Caco-2 (cell line): ENCODE data around the gene LIPC. TPM values are rescaled to one million over a fixed set of nuclear protein-coding genes. Genes with fewer than 3 reads are reported as not detected.

ENCODE experiments used
- BruUV-seq: library from RNA; stranded (reverse); fragments of 400-500 nt; replicated peaks from 2 replicates; lab custom pipeline; 2021; lab: Mats Ljungman, UMichigan
- CTCF ChIA-PET: fragments of 300-600 bp; sonication (Branson Sonifier 250); formaldehyde crosslinking; loops from one replicate; lab custom pipeline; 2022; ENCODE audit warnings: antibody characterized with exemption; lab: Charles Lee
- POLR2A ChIA-PET: fragments of 300-600 bp; sonication (Branson Sonifier 250); formaldehyde crosslinking; loops from one replicate; lab custom pipeline; 2022; ENCODE audit warnings: antibody characterized with exemption; lab: Charles Lee
- DNase-seq, 2 experiments: peaks; one replicate each; pipeline versions ENCODE4 v3.0.0 to v3.0.0-alpha.2; 2020 to 2022
- H3K27me3 ChIP-seq: replicated peaks from 2 replicates; pipeline ENCODE4 v1.6.0; 2011; ENCODE audit warnings: low read length; ENCODE audit not compliant: control insufficient read depth, insufficient read depth
- H3K36me3 ChIP-seq: 2 replicates; pipeline ENCODE4 v1.5.1; 2011; ENCODE audit warnings: low read length; ENCODE audit not compliant: control insufficient read depth, insufficient read depth
- H3K4me1 ChIP-seq: fragments of 250-450 bp; sonication (Bioruptor Pico); 2 replicates; pipeline ENCODE4 v1.5.1; 2020; ENCODE audit warnings: mild to moderate bottlenecking
- H3K4me3 ChIP-seq: 2 replicates; pipeline ENCODE4 v1.5.1; 2011; ENCODE audit warnings: low read depth, mild to moderate bottlenecking, control low read depth, low read length
- H3K9me3 ChIP-seq: fragments of 250-450 bp; sonication (Bioruptor Pico); 2 replicates; pipeline ENCODE4 v1.5.1; 2020; ENCODE audit warnings: mild to moderate bottlenecking, moderate library complexity
- H3K27ac Mint-ChIP-seq: one replicate; pipeline ENCODE4 v1.8.0; 2022; ENCODE audit warnings: mixed read lengths; ENCODE audit not compliant: unreplicated experiment
- H3K27me3 Mint-ChIP-seq: one replicate; pipeline ENCODE4 v1.8.0; 2022; ENCODE audit warnings: mixed read lengths; ENCODE audit not compliant: insufficient read depth, unreplicated experiment
- H3K36me3 Mint-ChIP-seq: one replicate; pipeline ENCODE4 v1.8.0; 2022; ENCODE audit warnings: mild to moderate bottlenecking, mixed read lengths; ENCODE audit not compliant: insufficient read depth, unreplicated experiment
- H3K4me1 Mint-ChIP-seq: one replicate; pipeline ENCODE4 v1.8.0; 2022; ENCODE audit warnings: low read depth, mixed read lengths; ENCODE audit not compliant: unreplicated experiment
- H3K4me3 Mint-ChIP-seq: one replicate; pipeline ENCODE4 v1.8.0; 2022; ENCODE audit warnings: mild to moderate bottlenecking, moderate library complexity, mixed read lengths; ENCODE audit not compliant: unreplicated experiment
- H3K9me3 Mint-ChIP-seq: one replicate; pipeline ENCODE4 v1.8.0; 2022; ENCODE audit warnings: mixed read lengths; ENCODE audit not compliant: unreplicated experiment
- CTCF ChIP-seq, 2 experiments: fragments of 200-600 bp in 1 of 2; IDR thresholded peaks; 1 replicate in 1 of 2; 2 replicates in 1 of 2; pipeline versions ENCODE4 v1.5.1 to v1.8.0; 2011 to 2022; ENCODE audit warnings: antibody characterized with exemption in 1 of 2, control low read depth in 1 of 2, inconsistent platforms in 1 of 2, low read depth in 1 of 2, low read length in 1 of 2, mild to moderate bottlenecking in 1 of 2, moderate library complexity in 1 of 2; ENCODE audit not compliant: insufficient read depth in 1 of 2, severe bottlenecking in 1 of 2, unreplicated experiment in 1 of 2
- intact Hi-C: fragments of 100-400 bp; cut with micrococcal nuclease; formaldehyde crosslinking; loops from one replicate; pipeline ENCODE4 v1.10.0; 2022; ENCODE audit not compliant: unreplicated experiment
- total RNA-seq: library from RNA; stranded (reverse); gene quantifications from 2 replicates; pipeline ENCODE4 v1.2.3, GENCODE V29; 2022

The LIPC gene
- total RNA-seq, 1 experiment from 2014 or later = 17.6 TPM

- H3K4me1 Mint-ChIP-seq = peaks cover 29% of the 10 kb centered on the region
- CTCF ChIA-PET = no interaction called here
- no peak overlapping the region for H3K27ac Mint-ChIP-seq
- H3K9me3 Mint-ChIP-seq = no peaks in the 10 kb centered on the region
- H3K9me3 ChIP-seq = no peaks in the 10 kb centered on the region
- peaks cover 76% of the 10 kb centered on the region for H3K4me1 ChIP-seq
- no peaks in the 10 kb centered on the region for H3K36me3 ChIP-seq
- POLR2A ChIA-PET = no interaction called here
- no peaks in the 10 kb centered on the region for H3K27me3 Mint-ChIP-seq
- H3K4me3 Mint-ChIP-seq = no peak overlapping the region
- no TSS peak for BruUV-seq
- H3K36me3 Mint-ChIP-seq = no peaks in the 10 kb centered on the region
- intact Hi-C loops = no loop called here
- no peak for DNase-seq
- H3K4me3 ChIP-seq = no peak overlapping the region
- TF ChIP-seq CTCF (IDR thresholded peaks at IDR 0.05; ENCODE audit: insufficient read depth in 1 of 2, low read depth in 1 of 2, low read length in 1 of 2, severe bottlenecking in 1 of 2, unreplicated experiment in 1 of 2) = no peak
- no peaks in the 10 kb centered on the region for H3K27me3 ChIP-seq
Observed at GRCh38 chr15:58436552-58436951, 4.8 kb downstream of the LIPC start.

GRCh38 chr15:58437531-58438105 lies 5.8 kb downstream of the LIPC start:
- Mint-ChIP-seq H3K4me3 (no peak overlapping the region), H3K36me3 (no peaks in the 10 kb centered on the region), H3K4me1 (peaks cover 36% of the 10 kb centered on the region), H3K27me3 (no peaks in the 10 kb centered on the region), H3K27ac (no peak overlapping the region), H3K9me3 (no peaks in the 10 kb centered on the region)
- POLR2A ChIA-PET = no interaction called here
- Histone ChIP-seq H3K27me3 (no peaks in the 10 kb centered on the region), H3K4me1 (peaks cover 84% of the 10 kb centered on the region), H3K4me3 (no peak overlapping the region), H3K36me3 (no peaks in the 10 kb centered on the region), H3K9me3 (no peaks in the 10 kb centered on the region)
- TF ChIP-seq CTCF (IDR thresholded peaks at IDR 0.05; ENCODE audit: insufficient read depth in 1 of 2, low read depth in 1 of 2, low read length in 1 of 2, severe bottlenecking in 1 of 2, unreplicated experiment in 1 of 2) = no peak
- no peak for DNase-seq
- intact Hi-C loops = no loop called here
- no TSS peak for BruUV-seq
- CTCF ChIA-PET = no interaction called here

- H3K9me3 ChIP-seq = no peaks in the 10 kb centered on the region
- Mint-ChIP-seq H3K36me3 (no peaks in the 10 kb centered on the region), H3K27ac (no peak overlapping the region), H3K9me3 (no peaks in the 10 kb centered on the region), H3K4me1 (peaks cover 36% of the 10 kb centered on the region), H3K27me3 (no peaks in the 10 kb centered on the region), H3K4me3 (no peak overlapping the region)
- ChIA-PET POLR2A (no interaction called here), CTCF (no interaction called here)
- no peak for TF ChIP-seq CTCF (IDR thresholded peaks at IDR 0.05; ENCODE audit: insufficient read depth in 1 of 2, low read depth in 1 of 2, low read length in 1 of 2, severe bottlenecking in 1 of 2, unreplicated experiment in 1 of 2)
- intact Hi-C loops = no loop called here
- no peak overlapping the region for H3K4me3 ChIP-seq
- no peaks in the 10 kb centered on the region for H3K36me3 ChIP-seq
- H3K27me3 ChIP-seq = no peaks in the 10 kb centered on the region
- H3K4me1 ChIP-seq = peaks cover 85% of the 10 kb centered on the region
- no peak for DNase-seq
- BruUV-seq = no TSS peak
Observed at GRCh38 chr15:58438111-58438510, 6.3 kb downstream of the LIPC start.
